Coronary artery (tissue), 2 donors: Measurements from ENCODE around the gene ANO3.

Experiments used
- DNase-seq: peaks from one replicate; pipeline ENCODE4 v3.0.0-alpha.2; 2017; ENCODE audit warnings: low spot score
- H3K27ac ChIP-seq, 2 donors: fragments of 200-600 bp; sonication (generic); one replicate each; pipeline ENCODE4 v1.5.1; 2016 to 2019
- H3K4me3 ChIP-seq: fragments of 200-600 bp; sonication (generic); 2 replicates; pipeline ENCODE4 v1.5.1; 2016; ENCODE audit warnings: mild to moderate bottlenecking, moderate library complexity
- TF ChIP-seq, protein P1 (sequence below): fragments of 200-600 bp; sonication (generic); IDR thresholded peaks from one replicate; pipeline ENCODE4 v1.5.1; 2019; ENCODE audit warnings: antibody characterized with exemption

Gene ANO3

DNA sequence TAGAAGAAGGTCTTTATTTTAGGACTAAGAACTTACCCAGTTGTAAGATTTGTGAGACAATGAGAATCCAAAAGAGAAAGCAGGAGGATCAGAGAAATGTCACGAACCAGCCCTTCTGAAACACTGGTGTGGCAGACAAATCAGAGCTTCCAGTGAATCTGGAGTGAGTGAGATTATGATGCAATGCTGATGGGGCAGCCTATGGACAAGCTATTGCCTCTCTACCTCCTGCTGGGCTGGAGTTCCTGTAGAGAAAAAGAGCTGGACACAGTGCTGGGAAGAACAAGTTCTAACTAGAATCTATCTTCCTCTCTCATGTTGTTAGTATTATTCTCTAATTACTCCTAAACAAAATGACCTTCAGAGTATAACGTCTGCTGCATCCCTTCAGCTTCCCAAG lies 12.0 kb upstream of the ANO3 start:
- no peak overlapping the region for H3K4me3 ChIP-seq
- no peak for DNase-seq
- TF ChIP-seq, protein P1, sequence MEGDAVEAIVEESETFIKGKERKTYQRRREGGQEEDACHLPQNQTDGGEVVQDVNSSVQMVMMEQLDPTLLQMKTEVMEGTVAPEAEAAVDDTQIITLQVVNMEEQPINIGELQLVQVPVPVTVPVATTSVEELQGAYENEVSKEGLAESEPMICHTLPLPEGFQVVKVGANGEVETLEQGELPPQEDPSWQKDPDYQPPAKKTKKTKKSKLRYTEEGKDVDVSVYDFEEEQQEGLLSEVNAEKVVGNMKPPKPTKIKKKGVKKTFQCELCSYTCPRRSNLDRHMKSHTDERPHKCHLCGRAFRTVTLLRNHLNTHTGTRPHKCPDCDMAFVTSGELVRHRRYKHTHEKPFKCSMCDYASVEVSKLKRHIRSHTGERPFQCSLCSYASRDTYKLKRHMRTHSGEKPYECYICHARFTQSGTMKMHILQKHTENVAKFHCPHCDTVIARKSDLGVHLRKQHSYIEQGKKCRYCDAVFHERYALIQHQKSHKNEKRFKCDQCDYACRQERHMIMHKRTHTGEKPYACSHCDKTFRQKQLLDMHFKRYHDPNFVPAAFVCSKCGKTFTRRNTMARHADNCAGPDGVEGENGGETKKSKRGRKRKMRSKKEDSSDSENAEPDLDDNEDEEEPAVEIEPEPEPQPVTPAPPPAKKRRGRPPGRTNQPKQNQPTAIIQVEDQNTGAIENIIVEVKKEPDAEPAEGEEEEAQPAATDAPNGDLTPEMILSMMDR, result no peak
- H3K27ac ChIP-seq, result no peak overlapping the region

DNA sequence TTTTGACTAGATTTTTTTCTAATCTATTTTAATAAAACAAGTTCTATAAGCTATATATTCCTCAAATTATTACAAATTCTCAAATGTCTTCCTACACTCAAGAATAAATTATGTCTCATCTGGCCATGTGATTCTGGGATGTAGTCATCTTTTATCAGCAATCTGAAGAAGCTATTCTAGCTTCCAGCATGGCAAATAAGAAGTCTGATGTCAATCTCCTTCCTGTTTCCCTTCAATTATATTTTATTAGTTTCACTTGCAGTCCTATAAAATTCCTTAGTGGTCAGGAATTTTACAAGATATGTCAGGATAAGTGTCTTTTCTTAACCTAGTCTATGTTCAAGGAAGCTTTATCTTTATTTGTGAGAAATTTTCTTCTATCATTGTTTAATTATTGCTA lies 10.4 kb upstream of the ANO3 start:
- DNase-seq, result no peak
- no peak overlapping the region for H3K27ac ChIP-seq
- TF ChIP-seq, protein P1, result no peak
- no peak overlapping the region for H3K4me3 ChIP-seq

DNA sequence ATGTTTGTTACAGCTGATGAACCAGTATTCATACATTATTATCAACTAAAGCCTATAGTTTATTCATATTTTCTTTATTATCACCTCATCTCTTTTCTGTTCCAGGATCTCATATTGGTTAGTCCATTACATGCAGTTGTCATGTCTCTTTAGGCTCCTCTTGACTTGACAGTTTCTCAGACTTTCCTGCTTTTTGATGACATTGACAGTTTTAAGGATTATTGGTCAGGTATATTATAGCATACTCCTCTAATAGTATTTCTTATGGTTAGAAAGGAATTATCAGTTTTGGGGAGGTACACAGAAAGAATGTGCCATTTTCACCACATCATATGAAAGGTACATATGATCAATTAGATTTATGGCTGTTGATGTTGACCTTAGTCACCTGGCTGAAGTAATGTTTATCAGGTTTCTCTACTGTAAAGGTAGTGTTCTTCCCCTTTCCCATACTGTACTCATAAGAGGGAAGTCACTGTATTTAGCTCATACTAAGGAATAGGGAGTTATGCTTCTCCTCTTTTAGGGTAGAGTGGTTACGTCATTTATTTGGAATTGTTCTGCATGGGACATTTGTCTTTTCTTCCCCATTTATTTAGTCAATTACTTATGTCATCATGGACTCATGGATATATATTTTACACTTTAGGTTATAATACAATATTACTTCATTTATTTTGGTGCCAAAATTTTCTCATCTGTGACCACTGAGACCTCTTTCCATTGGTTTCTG lies 9.4 kb upstream of the ANO3 start:
- Histone ChIP-seq H3K4me3 (no peak overlapping the region), H3K27ac (no peak overlapping the region)
- TF ChIP-seq, protein P1, result no peak
- DNase-seq, result no peak

DNA sequence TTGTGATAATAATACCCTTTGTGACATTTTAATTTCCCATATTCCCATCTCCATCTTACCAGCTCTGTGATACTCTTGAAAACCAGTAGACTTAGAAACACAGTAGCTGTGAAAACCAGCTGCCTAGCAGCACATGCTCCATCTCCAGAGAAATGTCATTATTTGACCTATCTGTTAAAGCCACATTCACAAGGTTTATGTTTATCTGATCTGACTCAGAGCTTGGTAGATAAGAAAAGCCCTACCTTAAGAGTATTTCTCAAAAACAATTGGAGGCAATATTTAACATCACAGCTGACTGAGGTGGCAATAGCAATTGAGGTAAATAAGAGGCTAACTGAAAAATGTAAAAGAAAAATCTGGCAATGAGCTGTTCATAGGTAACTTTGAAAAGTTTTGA lies 8.1 kb upstream of the ANO3 start:
- H3K4me3 ChIP-seq, result no peak overlapping the region
- no peak overlapping the region for H3K27ac ChIP-seq
- TF ChIP-seq, protein P1, result no peak
- DNase-seq, result no peak

DNA sequence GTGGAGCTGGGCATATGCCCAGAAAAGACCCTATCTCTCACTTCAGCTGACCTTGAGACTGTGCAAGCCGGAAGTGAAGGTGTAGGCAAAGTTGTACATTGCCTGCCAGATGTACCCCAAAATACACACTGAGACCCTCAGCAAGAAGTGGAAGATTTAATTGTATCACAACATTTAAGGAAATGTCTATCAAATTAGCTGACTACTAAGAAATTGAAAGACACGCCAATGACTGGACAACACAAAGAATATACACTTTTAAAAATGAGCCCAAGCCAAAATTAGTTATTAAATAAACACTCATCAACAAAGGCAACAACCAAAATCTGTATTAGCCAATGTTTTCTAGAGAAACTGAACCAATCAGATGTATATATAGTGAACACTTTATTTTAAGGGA lies 7.7 kb upstream of the ANO3 start:
- Histone ChIP-seq H3K4me3 (no peak overlapping the region), H3K27ac (no peak overlapping the region)
- DNase-seq, result no peak
- TF ChIP-seq, protein P1, result no peak

DNA sequence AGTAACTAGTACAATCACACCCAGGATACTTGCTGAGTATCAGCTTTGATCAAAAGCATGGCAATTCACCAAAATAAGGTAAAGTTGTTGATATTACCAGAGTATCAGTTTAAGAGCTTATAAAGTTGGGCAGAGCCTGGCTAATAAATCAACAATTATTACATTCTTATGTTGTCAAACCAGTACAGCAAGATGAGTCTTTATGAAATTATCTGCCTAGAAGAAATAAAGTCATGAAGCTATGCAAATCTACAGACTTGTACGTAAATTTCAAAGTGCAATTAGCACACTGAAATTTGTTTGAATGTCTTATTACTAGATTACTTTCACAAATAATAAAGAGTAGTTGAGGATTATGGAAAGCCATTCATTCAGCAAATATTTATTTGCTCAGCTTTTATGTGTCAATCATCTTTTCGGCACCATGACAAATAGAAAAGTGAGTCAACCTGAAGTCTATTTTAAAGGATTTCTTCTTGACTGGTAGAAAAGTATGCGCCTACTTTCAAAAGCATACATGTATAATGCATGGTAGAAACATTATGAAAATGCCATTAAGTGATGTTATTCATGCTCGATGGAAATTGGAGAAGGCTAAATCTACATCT lies 5.0 kb upstream of the ANO3 start:
- DNase-seq, result no peak
- TF ChIP-seq, protein P1, result no peak
- Histone ChIP-seq H3K27ac (no peak overlapping the region), H3K4me3 (no peak overlapping the region)

DNA sequence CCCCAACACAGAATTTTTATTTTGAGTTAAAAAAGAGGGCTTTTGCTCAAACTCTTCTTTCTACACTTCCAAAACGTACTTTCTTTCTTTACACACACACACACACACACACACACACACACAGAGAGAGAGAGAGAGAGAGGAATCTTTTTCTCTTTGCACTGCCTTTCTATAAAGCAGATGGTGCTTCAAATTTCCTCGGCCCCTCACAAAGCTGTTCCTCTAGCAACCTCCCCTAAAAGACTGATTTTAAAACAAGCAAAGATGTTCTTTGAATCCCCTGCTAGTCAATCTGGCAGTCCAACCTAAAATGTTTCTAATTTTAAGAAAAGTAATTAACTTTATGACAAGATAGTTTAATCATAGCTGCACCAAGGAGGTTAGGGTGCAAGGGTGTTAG lies 2.7 kb upstream of the ANO3 start:
- Histone ChIP-seq H3K4me3 (no peak overlapping the region), H3K27ac (no peak overlapping the region)
- TF ChIP-seq, protein P1, result no peak
- no peak for DNase-seq
